Measurements from ENCODE around the gene CYP3A5.
"Not testable (repeated sequence)": the region's sequence is repeated elsewhere in the genome, so short reads cannot be mapped to it uniquely, and the experiment has no call there.

CYP3A5 gene

GRCh38 chr7:99679400-99680191, at the start of gene CYP3A5:
Gene CYP3A5 (minus strand): TSS chr7:99679996. CDS start chr7:99679896, 100 bp downstream.
- peak; percentile 46 for DNase-seq

- DNase-seq, result no peak
These were observed 48.8 kb upstream of the CYP3A5 start for GRCh38 chr7:99728615-99729014.

- not testable (repeated sequence) for DNase-seq
These were observed 43.4 kb upstream of the CYP3A5 start for GRCh38 chr7:99723201-99723600.

- DNase-seq, result no peak
These were observed 41.2 kb upstream of the CYP3A5 start for GRCh38 chr7:99720800-99721595.

- no peak for DNase-seq
These were observed 40.4 kb upstream of the CYP3A5 start for GRCh38 chr7:99719996-99720769.

GRCh38 chr7:99713995-99714570, 34.3 kb upstream of the CYP3A5 start:
- no peak for DNase-seq

- no peak for DNase-seq
These were observed 30.2 kb upstream of the CYP3A5 start for GRCh38 chr7:99709838-99710578.

- no peak for DNase-seq
These were observed 29.5 kb upstream of the CYP3A5 start for GRCh38 chr7:99709260-99709659.

GRCh38 chr7:99707096-99707495, 27.3 kb upstream of the CYP3A5 start:
- DNase-seq, result no peak

- no peak for DNase-seq
These were observed 20.1 kb upstream of the CYP3A5 start for GRCh38 chr7:99699946-99700345.

GRCh38 chr7:99698867-99699730, 19.3 kb upstream of the CYP3A5 start:
- DNase-seq, result not testable (repeated sequence)

GRCh38 chr7:99694912-99695304, 15.1 kb upstream of the CYP3A5 start:
- no peak for DNase-seq

GRCh38 chr7:99694201-99694911, 14.6 kb upstream of the CYP3A5 start:
- DNase-seq, result peak; percentile 31

GRCh38 chr7:99693427-99694200, 13.8 kb upstream of the CYP3A5 start:
- DNase-seq, result no peak

GRCh38 chr7:99693100-99693426, 13.3 kb upstream of the CYP3A5 start:
- no peak for DNase-seq

- not testable (repeated sequence) for DNase-seq
These were observed 12.8 kb upstream of the CYP3A5 start for GRCh38 chr7:99692563-99692962.

GRCh38 chr7:99691658-99692057, 11.9 kb upstream of the CYP3A5 start:
- DNase-seq, result not testable (repeated sequence)

GRCh38 chr7:99690918-99691317, 11.1 kb upstream of the CYP3A5 start:
- not testable (repeated sequence) for DNase-seq

- not testable (repeated sequence) for DNase-seq
These were observed 6.2 kb upstream of the CYP3A5 start for GRCh38 chr7:99685871-99686608.

Data from kidney glomerular epithelial cell (primary cell).